Astrocyte (in vitro differentiated cells and primary cell): ENCODE results near the gene GCM1. TPM values are rescaled to one million over a fixed set of nuclear protein-coding genes. Genes with fewer than 3 reads are reported as not detected.

Source experiments
- DNase-seq: peaks from one replicate; pipeline ENCODE4 v3.0.0-alpha.2; 2010; ENCODE audit warnings: low read depth
- FAIRE-seq: peaks from 2 replicates; lab custom pipeline; 2011; peaks lifted over from hg19 to GRCh38; lab: Jason Lieb, UNC
- H2AFZ ChIP-seq: 2 replicates; pipeline ENCODE4 v1.6.0; 2012; ENCODE audit warnings: low read depth, low read length, inconsistent platforms
- H3K27ac ChIP-seq: 2 replicates; pipeline ENCODE4 v1.5.1; 2011; ENCODE audit warnings: low read depth, low read length, inconsistent platforms
- H3K27me3 ChIP-seq: 2 replicates; pipeline ENCODE4 v1.6.0; 2011; ENCODE audit warnings: low read length, inconsistent platforms; ENCODE audit not compliant: insufficient read depth
- H3K36me3 ChIP-seq: 2 replicates; pipeline ENCODE4 v1.5.1; 2011; ENCODE audit warnings: low read length, inconsistent platforms; ENCODE audit not compliant: insufficient read depth
- H3K4me1 ChIP-seq: 2 replicates; pipeline ENCODE4 v1.5.1; 2011; ENCODE audit warnings: low read length, inconsistent platforms; ENCODE audit not compliant: insufficient read depth
- H3K4me2 ChIP-seq: 2 replicates; pipeline ENCODE4 v1.6.0; 2012; ENCODE audit warnings: low read length, inconsistent platforms
- H3K4me3 ChIP-seq: 2 replicates; pipeline ENCODE4 v1.5.1; 2011; ENCODE audit warnings: low read depth, mild to moderate bottlenecking, low read length, inconsistent platforms; ENCODE audit not compliant: insufficient read depth
- H3K79me2 ChIP-seq: 2 replicates; pipeline ENCODE4 v1.6.0; 2012; ENCODE audit warnings: mild to moderate bottlenecking, low read length, inconsistent platforms; ENCODE audit not compliant: insufficient read depth
- H3K9ac ChIP-seq: 2 replicates; pipeline ENCODE4 v1.6.0; 2012; ENCODE audit warnings: mild to moderate bottlenecking, low read length, inconsistent platforms
- H3K9me3 ChIP-seq: 2 replicates; pipeline ENCODE4 v1.5.1; 2012; ENCODE audit warnings: low read depth, mild to moderate bottlenecking, low read length, inconsistent platforms; ENCODE audit not compliant: insufficient read depth
- H4K20me1 ChIP-seq: 2 replicates; pipeline ENCODE4 v1.6.0; 2012; ENCODE audit warnings: low read length, inconsistent platforms; ENCODE audit not compliant: insufficient read depth
- H3K27ac Mint-ChIP-seq: one replicate; pipeline ENCODE4 v1.8.0; 2021; ENCODE audit warnings: mild to moderate bottlenecking, mixed read lengths; ENCODE audit not compliant: unreplicated experiment
- H3K27me3 Mint-ChIP-seq: one replicate; pipeline ENCODE4 v1.8.0; 2021; ENCODE audit warnings: low read depth, mixed read lengths; ENCODE audit not compliant: unreplicated experiment
- H3K36me3 Mint-ChIP-seq: one replicate; pipeline ENCODE4 v1.8.0; 2021; ENCODE audit warnings: low read depth, mixed read lengths; ENCODE audit not compliant: unreplicated experiment
- H3K4me1 Mint-ChIP-seq: one replicate; pipeline ENCODE4 v1.8.0; 2021; ENCODE audit warnings: low read depth, mixed read lengths; ENCODE audit not compliant: unreplicated experiment
- H3K4me3 Mint-ChIP-seq: one replicate; pipeline ENCODE4 v1.8.0; 2021; ENCODE audit warnings: mild to moderate bottlenecking, moderate library complexity, mixed read lengths; ENCODE audit not compliant: unreplicated experiment
- H3K9me3 Mint-ChIP-seq: one replicate; pipeline ENCODE4 v1.8.0; 2021; ENCODE audit warnings: mild to moderate bottlenecking, mixed read lengths; ENCODE audit not compliant: unreplicated experiment
- CTCF ChIP-seq: IDR thresholded peaks from 2 replicates; pipeline ENCODE4 v1.5.1; 2011; ENCODE audit warnings: low read depth, mild to moderate bottlenecking, inconsistent platforms, low read length, moderate library complexity; ENCODE audit not compliant: insufficient read depth
- EZH2 ChIP-seq: IDR thresholded peaks from 2 replicates; pipeline ENCODE4 v1.6.1; 2012; ENCODE audit warnings: mild to moderate bottlenecking, low read length, inconsistent platforms; ENCODE audit not compliant: insufficient read depth
- total RNA-seq: library from RNA; stranded (reverse); gene quantifications from 2 replicates; pipeline ENCODE4 v1.2.1, GENCODE V29; 2021

Gene GCM1
- total RNA-seq, 1 donor from 2014 or later, result not detected

DNA sequence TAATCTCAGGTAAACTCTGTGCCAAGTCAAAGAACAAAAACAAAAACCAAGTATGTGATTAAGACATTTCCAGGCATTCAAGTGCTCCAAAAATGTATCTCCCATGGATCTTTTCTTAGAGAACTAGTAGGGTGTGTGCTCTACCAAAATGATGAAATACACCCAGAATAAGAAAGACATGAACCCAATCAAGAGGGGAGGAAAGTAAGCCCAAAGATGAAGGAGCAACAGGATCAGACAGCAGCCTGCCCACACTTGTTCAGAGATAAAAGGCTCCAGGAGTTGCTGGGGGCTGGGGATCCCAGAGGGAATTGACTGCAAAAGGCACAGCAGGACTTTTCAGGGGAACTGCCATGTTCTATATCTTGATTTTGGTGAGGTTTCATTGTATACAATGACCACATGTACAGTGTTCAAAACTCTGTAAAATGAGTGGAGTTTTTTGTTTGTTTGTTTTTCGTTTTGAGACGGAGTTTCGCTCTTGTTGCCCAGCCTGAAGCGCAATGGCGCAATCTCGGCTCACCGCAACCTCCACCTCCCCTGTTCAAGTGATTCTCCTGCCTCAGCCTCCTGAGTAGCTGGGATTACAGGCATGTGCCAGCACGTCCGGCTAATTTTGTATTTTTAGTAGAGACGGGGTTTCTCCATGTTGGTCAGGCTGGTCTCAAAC, 24.4 kb downstream of the GCM1 start:
- FAIRE-seq, result no peak

GRCh38 chr6:53119772-53120409, 28.8 kb downstream of the GCM1 start:
- no peaks in the 10 kb centered on the region for H3K79me2 ChIP-seq
- no peaks in the 10 kb centered on the region for H3K36me3 Mint-ChIP-seq
- no peaks in the 10 kb centered on the region for H3K27me3 ChIP-seq
- FAIRE-seq (no peak), DNase-seq (peak; percentile 18)
- H4K20me1 ChIP-seq, result no peaks in the 10 kb centered on the region
- peak overlapping the region; percentile 88 for H3K27ac Mint-ChIP-seq
- H3K27me3 Mint-ChIP-seq, result no peaks in the 10 kb centered on the region
- no peak overlapping the region for H3K4me2 ChIP-seq
- H3K9me3 Mint-ChIP-seq, result peaks cover 10% of the 10 kb centered on the region
- no peaks in the 10 kb centered on the region for H3K36me3 ChIP-seq
- H3K9ac ChIP-seq, result no peak overlapping the region
- no peak overlapping the region for H3K27ac ChIP-seq
- peaks cover 6% of the 10 kb centered on the region for H3K4me1 Mint-ChIP-seq
- no peaks in the 10 kb centered on the region for H3K9me3 ChIP-seq
- no peak overlapping the region for H3K4me3 ChIP-seq
- no peak overlapping the region for H3K4me3 Mint-ChIP-seq
- H2AFZ ChIP-seq, result no peak overlapping the region
- TF ChIP-seq EZH2 (no peak), CTCF (no peak)
- H3K4me1 ChIP-seq, result no peaks in the 10 kb centered on the region

More for the DNA sequence above, 24.4 kb downstream of the GCM1 start:
- H4K20me1 ChIP-seq, result no peaks in the 10 kb centered on the region
- no peaks in the 10 kb centered on the region for H3K9me3 ChIP-seq
- no peaks in the 10 kb centered on the region for H3K4me1 ChIP-seq
- Mint-ChIP-seq H3K4me3 (no peak overlapping the region), H3K4me1 (peaks cover 6% of the 10 kb centered on the region), H3K27me3 (peaks cover 12% of the 10 kb centered on the region), H3K36me3 (no peaks in the 10 kb centered on the region), H3K27ac (no peak overlapping the region), H3K9me3 (no peaks in the 10 kb centered on the region)
- peaks cover 11% of the 10 kb centered on the region for H3K27me3 ChIP-seq
- no peak for DNase-seq
- no peak overlapping the region for H3K4me3 ChIP-seq
- no peak overlapping the region for H3K9ac ChIP-seq
- TF ChIP-seq EZH2, result no peak
- TF ChIP-seq CTCF, result no peak
- H3K4me2 ChIP-seq, result no peak overlapping the region
- no peak overlapping the region for H2AFZ ChIP-seq
- H3K36me3 ChIP-seq, result no peaks in the 10 kb centered on the region
- H3K27ac ChIP-seq, result no peak overlapping the region
- H3K79me2 ChIP-seq, result no peaks in the 10 kb centered on the region

DNA sequence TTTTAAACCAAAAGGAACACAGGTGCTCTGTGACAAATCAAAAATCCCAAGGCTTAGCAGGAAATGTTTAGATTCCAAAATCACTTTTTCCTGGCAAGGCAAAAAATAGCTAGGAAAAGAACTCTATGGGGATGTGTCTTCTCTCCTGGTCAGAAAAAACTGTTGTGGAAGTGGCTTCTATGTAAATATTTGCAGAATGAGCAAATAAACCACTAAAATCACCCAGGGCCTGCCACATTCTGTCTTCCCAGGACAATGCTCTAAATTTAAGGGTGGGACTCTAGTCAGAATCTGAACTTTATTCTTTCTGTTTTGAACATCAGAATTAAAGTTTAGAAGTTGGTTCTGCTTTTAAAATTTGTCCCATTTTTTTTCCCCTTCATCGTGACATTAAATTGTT, 29.3 kb downstream of the GCM1 start:
- no peak overlapping the region for H3K4me3 ChIP-seq
- no peak for FAIRE-seq
- no peaks in the 10 kb centered on the region for H3K4me1 ChIP-seq
- Mint-ChIP-seq H3K9me3 (peaks cover 10% of the 10 kb centered on the region), H3K4me3 (no peak overlapping the region), H3K36me3 (no peaks in the 10 kb centered on the region), H3K4me1 (peaks cover 6% of the 10 kb centered on the region), H3K27ac (peak overlapping the region; percentile 88), H3K27me3 (no peaks in the 10 kb centered on the region)
- DNase-seq, result no peak
- no peaks in the 10 kb centered on the region for H3K79me2 ChIP-seq
- H3K9me3 ChIP-seq, result no peaks in the 10 kb centered on the region
- no peak overlapping the region for H2AFZ ChIP-seq
- no peaks in the 10 kb centered on the region for H3K27me3 ChIP-seq
- H3K36me3 ChIP-seq, result no peaks in the 10 kb centered on the region
- no peaks in the 10 kb centered on the region for H4K20me1 ChIP-seq
- H3K4me2 ChIP-seq, result no peak overlapping the region
- H3K9ac ChIP-seq, result no peak overlapping the region
- TF ChIP-seq EZH2, result no peak
- no peak for TF ChIP-seq CTCF
- no peak overlapping the region for H3K27ac ChIP-seq
